NCI-H345 (cell line): ENCODE results near the gene CCDC70.

Experiments used
- DNase-seq: peaks from one replicate; lab custom pipeline; 2025; lab: John Stamatoyannopoulos, UW

The CCDC70 gene

GRCh38 chr13:51862957-51863356 is 1.2 kb downstream of the CCDC70 start:
- DNase-seq = no peak

- DNase-seq = no peak
Observed at GRCh38 chr13:51865838-51866237, 4.1 kb downstream of the CCDC70 start.

- DNase-seq = no peak
Observed at GRCh38 chr13:51867062-51867461, 5.3 kb downstream of the CCDC70 start.

GRCh38 chr13:51869916-51870315 is 8.1 kb downstream of the CCDC70 start:
- no peak for DNase-seq

- no peak for DNase-seq
Observed at GRCh38 chr13:51870616-51871015, 8.8 kb downstream of the CCDC70 start.

- DNase-seq = no peak
Observed at GRCh38 chr13:51873117-51873798, 11.5 kb downstream of the CCDC70 start.

GRCh38 chr13:51873837-51874236 is 12.1 kb downstream of the CCDC70 start:
- no peak for DNase-seq

- DNase-seq = no peak
Observed at GRCh38 chr13:51874651-51875050, 12.9 kb downstream of the CCDC70 start.

GRCh38 chr13:51879133-51879532 is 17.4 kb downstream of the CCDC70 start:
- no peak for DNase-seq

- DNase-seq = no peak
Observed at GRCh38 chr13:51881296-51881695, 19.5 kb downstream of the CCDC70 start.

- DNase-seq = no peak
Observed at GRCh38 chr13:51882570-51883225, 20.9 kb downstream of the CCDC70 start.

- DNase-seq = no peak
Observed at GRCh38 chr13:51883226-51883600, 21.4 kb downstream of the CCDC70 start.

- DNase-seq = no peak
Observed at GRCh38 chr13:51885651-51886050, 23.9 kb downstream of the CCDC70 start.

- DNase-seq = no peak
Observed at GRCh38 chr13:51887468-51887867, 25.7 kb downstream of the CCDC70 start.

GRCh38 chr13:51892657-51893056 is 30.9 kb downstream of the CCDC70 start:
- DNase-seq = no peak

GRCh38 chr13:51894239-51894638 is 32.5 kb downstream of the CCDC70 start:
- DNase-seq = no peak

- DNase-seq = peak; percentile 4
Observed at GRCh38 chr13:51895906-51896888, 34.4 kb downstream of the CCDC70 start.

GRCh38 chr13:51900471-51900870 is 38.7 kb downstream of the CCDC70 start:
- no peak for DNase-seq

GRCh38 chr13:51902776-51903175 is 41.0 kb downstream of the CCDC70 start:
- DNase-seq = no peak

GRCh38 chr13:51905787-51906186 is 44.0 kb downstream of the CCDC70 start:
- peak; percentile 38 for DNase-seq

- peak; percentile 39 for DNase-seq
Observed at GRCh38 chr13:51906581-51906980, 44.8 kb downstream of the CCDC70 start.

- no peak for DNase-seq
Observed at GRCh38 chr13:51907040-51907732, 45.4 kb downstream of the CCDC70 start.
